Fibroblast of the aortic adventitia (primary cell): Measurements from ENCODE around the gene DDT. TPM values are rescaled to one million over a fixed set of nuclear protein-coding genes. Genes with fewer than 3 reads are reported as not detected.
A peak's percentile ranks its signal among the peaks of the same experiment; 100 is the strongest.
"Not testable (repeated sequence)": the region's sequence is repeated elsewhere in the genome, so short reads cannot be mapped to it uniquely, and the experiment has no call there.

Source experiments
- DNase-seq: peaks from one replicate; pipeline ENCODE4 v3.0.0-alpha.2; 2010; ENCODE audit warnings: low read depth
- H3K4me3 ChIP-seq: 2 replicates; pipeline ENCODE4 v1.5.1; 2011; ENCODE audit warnings: low read depth, mild to moderate bottlenecking, control low read depth, low read length, moderate library complexity
- CTCF ChIP-seq: IDR thresholded peaks from 2 replicates; pipeline ENCODE4 v1.5.1; 2011; ENCODE audit warnings: mild to moderate bottlenecking, low read length, control low read depth, inconsistent platforms; ENCODE audit not compliant: insufficient read depth
- total RNA-seq: library from RNA; depleted of rRNA; stranded (reverse); fragments of >200 nt; gene quantifications from 2 replicates; pipeline ENCODE4 v1.2.3, GENCODE V29; 2012; ENCODE audit warnings: low replicate concordance

The DDT gene
- total RNA-seq, 1 donor, result 82.9 TPM

- no peak for TF ChIP-seq CTCF
- DNase-seq, result no peak
Measured at GRCh38 chr22:23926561-23926960, 47.7 kb downstream of the DDT start.

GRCh38 chr22:23925020-23925606 is 49.1 kb downstream of the DDT start:
- H3K4me3 ChIP-seq, result no peak overlapping the region
- no peak for DNase-seq
- TF ChIP-seq CTCF, result no peak

More at GRCh38 chr22:23926561-23926960, 47.7 kb downstream of the DDT start:
- H3K4me3 ChIP-seq, result no peak overlapping the region

GRCh38 chr22:23922921-23923320 is 51.3 kb downstream of the DDT start:
- H3K4me3 ChIP-seq, result no peak overlapping the region
- no peak for TF ChIP-seq CTCF
- no peak for DNase-seq

GRCh38 chr22:23921586-23922201 is 52.5 kb downstream of the DDT start:
- not testable (repeated sequence) for H3K4me3 ChIP-seq
- peak; percentile 22 for DNase-seq

Other genes with a start within 250 kb of the DDT start
- 5.3 and 5.9 TPM in 2 replicates for gene ZNF70, start 223.3 kb downstream of the DDT start, total RNA-seq
- gene VPREB3, start 220.0 kb downstream of the DDT start, total RNA-seq, result not detected in 2 replicates
- gene C22orf15, start 211.5 kb downstream of the DDT start, total RNA-seq, result 0.18 and 4.9 TPM in 2 replicates
- gene CHCHD10, start 206.5 kb downstream of the DDT start, total RNA-seq, result 2.5 and 2.6 TPM in 2 replicates
- gene MMP11, start 201.6 kb downstream of the DDT start, total RNA-seq, result 5.1 and 47.8 TPM in 2 replicates
- 55.2 and 96.1 TPM in 2 replicates for gene SMARCB1, start 187.5 kb downstream of the DDT start, total RNA-seq
- 0.36 TPM in 1 of 2 replicates, not detected in the other for gene DERL3, start 135.4 kb downstream of the DDT start, total RNA-seq
- gene SLC2A11, start 116.6 kb downstream of the DDT start, total RNA-seq, result 11.4 and 11.9 TPM in 2 replicates
- 27.3 and 160 TPM in 2 replicates for gene MIF, start 80.1 kb downstream of the DDT start, total RNA-seq
- gene GSTT2B, start 13.2 kb downstream of the DDT start, total RNA-seq, result 4.9 and 9.0 TPM in 2 replicates
- gene DDTL, start 7.6 kb downstream of the DDT start, total RNA-seq, result 0.81 and 1.8 TPM in 2 replicates
- gene GSTT2, start 5.7 kb upstream of the DDT start, total RNA-seq, result 0.54 TPM in 1 of 2 replicates, not detected in the other
- not detected in 2 replicates for gene GSTT4, start 31.0 kb upstream of the DDT start, total RNA-seq
- gene CABIN1, start 36.9 kb upstream of the DDT start, total RNA-seq, result 49.2 and 70.5 TPM in 2 replicates
- 0.99 and 5.6 TPM in 2 replicates for gene SUSD2, start 207.0 kb upstream of the DDT start, total RNA-seq